Small intestine (tissue), 7 donors: ENCODE data around the gene INSIG1. TPM values are rescaled to one million over a fixed set of nuclear protein-coding genes. Genes with fewer than 3 reads are reported as not detected.

Experiments
- DNase-seq, 2 donors: peaks; one replicate each; pipeline versions ENCODE4 v3.0.0 to v3.0.0-alpha.2; 2013
- FAIRE-seq: peaks from 2 replicates; lab custom pipeline; 2012; peaks lifted over from hg19 to GRCh38; lab: Jason Lieb, UNC
- H3K27ac ChIP-seq, 3 donors: one replicate each; pipeline ENCODE4 v1.5.1; 2013; ENCODE audit warnings: low read length in 2 of 3, mild to moderate bottlenecking in 2 of 3, control low read depth in 1 of 3, inconsistent platforms in 1 of 3, low read depth in 1 of 3, moderate library complexity in 1 of 3
- H3K27me3 ChIP-seq, 3 donors: one replicate each; pipeline ENCODE4 v1.6.1; 2013; ENCODE audit warnings: low read length in 3 of 3, inconsistent platforms in 1 of 3; ENCODE audit not compliant: control insufficient read depth in 3 of 3, insufficient read depth in 3 of 3
- H3K36me3 ChIP-seq, 3 donors: one replicate each; pipeline ENCODE4 v1.6.1; 2013; ENCODE audit warnings: low read length in 3 of 3, inconsistent platforms in 1 of 3, low read depth in 1 of 3, mild to moderate bottlenecking in 1 of 3, moderate library complexity in 1 of 3; ENCODE audit not compliant: control insufficient read depth in 3 of 3, insufficient read depth in 2 of 3
- H3K4me1 ChIP-seq, 3 donors: one replicate each; pipeline ENCODE4 v1.6.1; 2013; ENCODE audit warnings: low read length in 2 of 3, inconsistent platforms in 1 of 3, low read depth in 1 of 3, mild to moderate bottlenecking in 1 of 3, moderate library complexity in 1 of 3; ENCODE audit not compliant: control insufficient read depth in 3 of 3, insufficient read depth in 2 of 3
- H3K4me3 ChIP-seq, 3 donors: one replicate each; pipeline ENCODE4 v1.5.1; 2013; ENCODE audit warnings: low read length in 3 of 3, control low read depth in 1 of 3, inconsistent platforms in 1 of 3, low read depth in 1 of 3, mild to moderate bottlenecking in 1 of 3, moderate library complexity in 1 of 3
- H3K9me3 ChIP-seq, 2 donors: one replicate each; pipeline ENCODE4 v1.6.1; 2013; ENCODE audit warnings: low read depth in 1 of 2, low read length in 1 of 2; ENCODE audit not compliant: control insufficient read depth in 2 of 2, insufficient read depth in 1 of 2
- WGBS, 3 donors: extraction: QIAGEN DNeasy Blood & Tissue Kit; methylation state at CpG; one replicate each; pipeline ENCODE4 v1.1.7; 2013; 5-methylcytosine and 5-hydroxymethylcytosine counted together
- polyA plus RNA-seq, 4 donors: library from polyadenylated mRNA; stranded (reverse) in 3 of 4; unstranded in 1 of 4; fragments of 200-250 nt in 3 of 4; fragments of 120-200 nt in 1 of 4; gene quantifications; one replicate each; pipeline versions ENCODE4 v1.2.1 to v1.2.3, GENCODE V29; 2013
- donor health status: healthy with polysubstance abuse.
- donor health status: control.
- donor health status: control.
- donor health status: Bipolar disorder and iron deficiency.
- donor health status: healthy.

INSIG1 gene
- polyA plus RNA-seq, 4 donors, result 5.8 to 70.1 (median 25.7) TPM

DNA sequence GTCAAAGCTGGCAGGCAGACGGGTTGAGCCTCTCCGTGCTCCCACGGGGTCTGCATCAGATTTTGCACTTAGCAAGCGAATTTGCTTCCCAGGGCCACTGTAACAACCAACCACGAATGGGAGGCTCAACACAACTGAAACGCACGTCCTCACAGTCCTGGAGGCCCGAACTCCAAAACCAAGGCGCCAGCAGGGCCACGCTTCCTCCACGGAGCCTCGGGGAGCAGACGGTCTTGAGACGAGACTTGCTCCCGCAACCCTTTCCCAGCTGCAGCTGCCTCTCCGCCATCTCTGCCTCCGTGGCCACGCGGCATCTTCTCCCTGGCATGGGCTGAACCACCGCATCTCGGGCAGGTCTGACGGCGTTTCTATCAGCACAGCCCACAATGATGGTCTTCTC, 30.2 kb upstream of the INSIG1 start:
- FAIRE-seq, result no peak
- peaks cover 0 to 4% (median 0%) of the 10 kb centered on the region in 3 donors for H3K27me3 ChIP-seq
- no peaks in the 10 kb centered on the region for H3K4me1 ChIP-seq
- peaks cover 0 to 2% of the 10 kb centered on the region in 2 donors for H3K9me3 ChIP-seq
- 89 to 92% (median 90%) methylated on average over 23 of the region's 23 CpGs for WGBS, 3 donors
- no peaks in the 10 kb centered on the region for H3K36me3 ChIP-seq
- no peak overlapping the region for H3K4me3 ChIP-seq
- no peak for DNase-seq
- no peak overlapping the region for H3K27ac ChIP-seq

DNA sequence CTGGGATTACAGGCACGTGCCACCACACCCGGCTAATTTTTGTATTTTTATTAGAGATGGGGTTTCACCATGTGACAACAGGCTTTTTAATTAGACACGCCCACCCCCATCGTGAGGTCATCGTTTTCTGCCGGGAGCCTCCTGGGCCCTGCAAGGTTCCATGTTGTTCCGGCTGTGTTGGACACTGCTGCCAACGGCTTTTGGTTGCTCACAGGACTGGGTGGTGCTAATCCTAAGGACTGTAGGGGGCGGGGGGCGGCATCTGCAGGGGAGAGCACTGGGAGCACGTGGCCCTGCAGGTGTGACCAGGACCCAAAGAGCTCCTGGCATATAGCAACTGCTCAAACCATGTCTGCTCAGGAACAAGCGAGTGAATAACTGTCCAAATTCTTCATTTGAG, 29.5 kb upstream of the INSIG1 start:
- 88 to 93% (median 92%) methylated on average over 12 of the region's 12 CpGs for WGBS, 3 donors
- Histone ChIP-seq H3K27me3 (peaks cover 0 to 4% (median 0%) of the 10 kb centered on the region in 3 donors), H3K4me1 (no peaks in the 10 kb centered on the region), H3K36me3 (no peaks in the 10 kb centered on the region), H3K27ac (no peak overlapping the region), H3K4me3 (no peak overlapping the region), H3K9me3 (peaks cover 0 to 2% of the 10 kb centered on the region in 2 donors)
- no peak for DNase-seq
- FAIRE-seq, result no peak

DNA sequence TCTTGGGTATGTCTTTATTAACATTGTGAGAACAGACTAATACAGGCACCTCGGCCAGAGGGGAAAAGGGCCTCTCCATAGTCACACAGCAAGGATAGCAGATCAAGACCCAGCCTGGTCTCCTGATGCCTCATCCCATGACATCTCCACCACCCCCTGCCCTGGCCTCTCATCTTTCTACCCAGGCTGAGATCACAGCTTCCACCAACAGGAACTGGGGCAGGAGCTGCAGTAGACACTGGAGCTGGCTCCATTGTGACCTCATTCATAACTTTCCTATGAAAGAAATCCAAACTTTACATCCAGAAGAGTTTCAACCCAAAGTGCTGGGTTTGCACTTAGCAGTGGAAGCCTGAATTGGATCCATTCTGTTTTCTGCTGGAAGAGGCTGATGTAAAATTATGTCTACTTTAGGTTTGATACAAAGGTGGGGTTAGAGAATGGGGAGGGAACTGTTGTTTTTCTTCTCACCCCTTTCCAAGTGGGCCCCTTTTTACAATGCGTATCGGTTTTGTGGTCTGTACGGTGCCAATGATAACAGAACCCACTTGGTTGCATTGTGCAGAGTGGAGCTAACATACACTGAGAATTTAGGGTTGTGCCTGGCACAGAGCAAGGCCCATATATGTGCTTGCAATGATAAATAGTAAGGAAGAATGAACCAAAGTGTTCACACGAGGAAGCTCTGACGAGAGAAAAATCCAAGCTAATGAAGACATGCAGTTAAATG, 28.6 kb upstream of the INSIG1 start:
- DNase-seq, result no peak
- FAIRE-seq, result no peak
- 80 to 83% (median 80%) methylated on average over 6 of the region's 6 CpGs for WGBS, 3 donors

DNA sequence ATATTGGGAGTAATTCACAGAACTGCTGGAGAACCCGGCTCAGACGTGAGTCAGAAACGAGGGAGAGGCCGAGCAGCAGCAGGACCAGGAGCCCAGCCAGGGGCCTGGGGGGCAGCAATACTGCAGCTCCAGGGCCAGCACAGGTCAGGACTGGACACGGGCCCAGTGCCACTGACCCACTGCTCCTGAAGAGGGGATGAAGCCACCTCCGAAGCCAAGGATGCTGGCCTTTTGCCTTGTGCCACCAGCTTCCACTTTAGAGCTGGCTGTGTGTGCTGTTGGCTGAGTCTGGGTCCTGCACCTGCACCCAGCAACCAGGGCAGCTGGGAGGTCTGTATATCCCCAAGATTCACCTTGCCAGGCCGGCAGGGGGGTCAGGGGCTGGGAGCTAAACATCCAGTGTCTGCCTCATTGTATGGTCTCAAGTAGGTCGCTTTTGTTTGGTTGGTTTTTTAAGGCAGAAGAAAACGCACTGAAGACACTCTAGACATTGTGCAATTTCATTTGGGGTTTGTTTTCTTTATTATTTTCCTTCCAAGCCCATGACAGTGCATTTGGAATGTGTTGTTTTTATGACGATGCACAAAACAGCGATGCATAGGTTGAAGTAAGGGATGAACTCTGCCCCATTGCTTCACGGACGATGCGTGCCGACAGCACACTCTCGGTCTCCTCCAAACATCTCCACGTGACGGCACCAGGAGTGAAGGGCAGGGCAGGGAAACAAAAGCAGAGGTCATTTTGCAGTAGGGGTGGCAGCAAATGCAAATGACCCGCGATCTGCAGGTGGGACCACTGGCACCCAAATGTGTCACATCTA, 27.7 kb upstream of the INSIG1 start:
- no peak overlapping the region for H3K27ac ChIP-seq
- H3K4me1 ChIP-seq, result no peaks in the 10 kb centered on the region
- DNase-seq (peak in 1 of 2 donors; percentile 30), FAIRE-seq (no peak)
- no peaks in the 10 kb centered on the region for H3K36me3 ChIP-seq
- peaks cover 0 to 2% of the 10 kb centered on the region in 2 donors for H3K9me3 ChIP-seq
- H3K27me3 ChIP-seq, result no peaks in the 10 kb centered on the region
- H3K4me3 ChIP-seq, result no peak overlapping the region
- 72 to 83% (median 76%) methylated on average over 20 of the region's 20 CpGs for WGBS, 3 donors

More for the DNA sequence above, 28.6 kb upstream of the INSIG1 start:
- Histone ChIP-seq H3K27ac (no peak overlapping the region), H3K9me3 (peaks cover 0 to 2% of the 10 kb centered on the region in 2 donors), H3K4me1 (no peaks in the 10 kb centered on the region), H3K27me3 (no peaks in the 10 kb centered on the region), H3K4me3 (no peak overlapping the region), H3K36me3 (no peaks in the 10 kb centered on the region)

DNA sequence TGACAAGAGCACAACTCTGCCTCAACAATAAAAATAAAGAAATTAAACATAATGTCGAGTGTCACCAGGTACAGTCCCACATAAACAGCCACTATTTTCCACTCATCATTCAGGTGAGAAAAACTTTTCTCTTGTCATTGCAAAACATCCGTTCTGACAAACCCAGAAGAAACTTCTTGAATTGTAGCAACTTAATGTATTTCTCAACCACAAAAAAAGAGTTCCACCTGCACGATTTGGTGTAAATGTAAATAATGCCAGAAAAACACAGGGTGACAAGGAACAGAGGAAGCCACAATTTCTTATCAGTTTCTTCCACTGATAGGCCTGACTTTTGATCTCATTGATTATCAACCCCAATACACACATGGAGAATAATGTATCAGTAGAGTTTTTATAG, 26.8 kb upstream of the INSIG1 start:
- no peak overlapping the region for H3K27ac ChIP-seq
- 48 to 59% (median 52%) methylated on average over 3 of the region's 3 CpGs for WGBS, 3 donors

DNA sequence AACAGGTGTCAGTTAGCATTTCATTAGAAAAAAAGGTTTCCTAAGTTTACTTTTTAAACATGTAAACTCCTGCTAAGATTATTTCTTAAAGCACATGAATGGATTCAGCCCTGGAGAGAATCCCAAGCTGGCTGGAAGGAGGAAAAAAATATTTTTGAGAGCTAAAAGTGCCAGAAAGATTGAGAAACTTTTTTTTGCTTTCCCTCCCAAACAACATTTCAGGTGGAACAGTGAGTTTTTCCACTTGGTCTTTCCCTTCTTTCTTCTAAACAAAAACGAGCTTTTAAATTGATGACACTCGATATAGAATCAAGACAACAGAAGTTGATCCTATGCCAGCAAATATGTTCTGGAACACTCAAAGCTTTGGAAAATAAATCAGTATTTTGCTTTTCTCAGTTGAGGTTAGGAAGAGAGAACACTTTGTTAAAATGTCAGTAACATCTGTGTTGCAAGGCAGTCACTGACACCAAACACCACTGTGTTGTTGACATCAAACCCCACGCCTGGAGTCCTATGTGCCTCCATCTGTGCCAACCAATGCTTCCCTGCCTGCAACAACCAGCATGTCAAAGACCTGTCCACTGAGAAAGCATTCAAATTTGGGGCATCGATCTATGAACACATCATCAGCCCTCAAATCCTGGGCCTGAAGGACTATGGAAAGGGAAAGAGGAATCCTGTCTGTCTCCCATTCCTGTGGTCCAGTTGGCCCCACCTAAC, 22.9 kb upstream of the INSIG1 start:
- no peaks in the 10 kb centered on the region for H3K36me3 ChIP-seq
- DNase-seq (no peak), FAIRE-seq (no peak)
- no peaks in the 10 kb centered on the region for H3K4me1 ChIP-seq
- H3K9me3 ChIP-seq, result no peaks in the 10 kb centered on the region
- H3K27me3 ChIP-seq, result peaks cover 0 to 6% (median 0%) of the 10 kb centered on the region in 3 donors
- no peak overlapping the region for H3K27ac ChIP-seq
- H3K4me3 ChIP-seq, result no peak overlapping the region
- 71 to 86% (median 85%) methylated on average over 4 of the region's 4 CpGs for WGBS, 3 donors

More for the DNA sequence above, 26.8 kb upstream of the INSIG1 start:
- H3K9me3 ChIP-seq, result peaks cover 0 to 2% of the 10 kb centered on the region in 2 donors
- no peak for FAIRE-seq
- DNase-seq, result no peak
- no peak overlapping the region for H3K4me3 ChIP-seq
- no peaks in the 10 kb centered on the region for H3K36me3 ChIP-seq
- H3K4me1 ChIP-seq, result no peaks in the 10 kb centered on the region
- no peaks in the 10 kb centered on the region for H3K27me3 ChIP-seq

DNA sequence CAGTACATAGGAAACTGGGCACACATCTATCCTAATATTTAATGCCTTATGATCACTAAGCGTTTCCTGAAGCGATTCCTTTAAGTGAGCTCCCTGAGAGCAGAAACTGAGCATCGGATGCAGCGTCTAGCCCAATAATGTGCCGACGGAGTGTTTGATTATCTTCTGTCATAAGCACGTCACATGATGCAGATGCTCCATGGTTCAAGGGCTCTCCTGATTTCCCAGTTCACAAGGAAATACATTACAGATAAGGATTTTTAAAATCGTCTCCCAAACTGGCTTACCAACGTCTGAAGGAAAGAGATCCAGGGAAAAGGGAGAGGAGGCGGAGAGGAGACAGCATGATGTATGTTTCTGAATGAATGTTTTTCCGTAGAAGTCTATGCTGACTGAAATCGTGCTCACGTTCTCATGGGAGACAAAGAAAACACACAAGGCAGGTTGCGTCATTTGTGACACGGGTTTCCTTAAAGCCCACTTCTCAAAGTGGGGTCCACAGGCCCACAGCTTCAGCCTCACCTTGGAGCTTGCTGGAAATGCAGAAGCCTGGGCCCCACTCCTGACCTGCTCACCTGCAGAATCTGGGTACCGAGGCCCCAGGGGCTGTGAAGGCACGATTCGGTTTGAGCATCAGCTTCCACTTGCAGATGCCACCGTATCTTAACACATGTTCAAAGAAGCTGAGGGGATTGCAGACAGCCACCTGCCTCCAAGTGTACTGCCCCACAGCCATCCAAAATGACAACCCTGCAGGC, 21.5 kb upstream of the INSIG1 start:
- Histone ChIP-seq H3K27me3 (peaks cover 0 to 6% (median 0%) of the 10 kb centered on the region in 3 donors), H3K4me1 (no peaks in the 10 kb centered on the region), H3K36me3 (no peaks in the 10 kb centered on the region), H3K27ac (no peak overlapping the region), H3K9me3 (no peaks in the 10 kb centered on the region), H3K4me3 (no peak overlapping the region)
- WGBS, 3 donors, result 80 to 87% (median 83%) methylated on average over 19 of the region's 19 CpGs
- DNase-seq (no peak), FAIRE-seq (no peak)
